ENCODE measurements around the gene SYTL4.
A peak's percentile ranks its signal among the peaks of the same experiment; 100 is the strongest.

SYTL4 gene

GRCh38 chrX:100647095-100647494 is 84.8 kb downstream of the SYTL4 start:
- no peak for DNase-seq

DNA sequence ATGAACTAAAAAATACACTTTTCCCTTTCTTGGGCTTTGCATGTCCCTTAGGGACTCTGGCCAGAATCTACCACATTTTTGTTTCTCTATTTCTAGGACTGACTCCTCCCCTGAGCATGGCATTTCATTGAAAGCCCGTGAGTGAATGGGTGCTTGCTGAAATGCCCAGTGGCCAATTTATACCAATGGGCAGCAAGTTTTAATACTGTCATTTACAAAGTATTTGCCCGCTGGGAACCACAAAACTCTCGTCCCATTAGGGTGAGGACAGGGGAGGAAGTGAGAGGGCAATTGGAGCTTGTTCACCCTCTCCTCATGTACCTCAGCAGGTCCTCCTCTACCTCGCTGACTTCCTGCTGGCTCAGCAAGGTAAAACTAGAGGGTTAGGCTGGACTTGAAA is 86.8 kb downstream of the SYTL4 start:
- no peak for DNase-seq

GRCh38 chrX:100643956-100644860 is 87.7 kb downstream of the SYTL4 start, which contains the start of gene SRPX2:
TSS of gene SRPX2 (plus strand) at chrX:100644199. CDS start at chrX:100646323, 2,124 bp downstream.
- peak; percentile 2 to 42 for DNase-seq

DNA sequence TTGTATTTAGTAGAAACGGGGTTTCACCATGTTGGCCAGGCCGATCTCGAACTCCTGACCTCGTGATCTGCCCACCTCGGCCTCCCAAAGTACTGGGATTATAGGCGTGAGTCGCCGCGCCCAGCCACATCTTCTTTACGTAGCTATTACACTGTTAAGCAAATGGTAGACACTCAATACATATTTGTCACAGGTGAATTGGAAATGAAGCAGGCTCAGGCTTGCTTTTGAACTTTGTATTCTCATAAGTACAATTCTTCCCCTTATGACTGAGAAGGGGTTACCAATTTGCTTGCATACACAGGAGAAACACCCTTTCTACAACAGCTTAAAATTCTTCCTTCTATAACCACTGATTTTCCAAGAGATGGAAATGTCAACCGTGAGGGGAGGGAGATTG is 88.7 kb downstream of the SYTL4 start:
- DNase-seq = no peak

DNA sequence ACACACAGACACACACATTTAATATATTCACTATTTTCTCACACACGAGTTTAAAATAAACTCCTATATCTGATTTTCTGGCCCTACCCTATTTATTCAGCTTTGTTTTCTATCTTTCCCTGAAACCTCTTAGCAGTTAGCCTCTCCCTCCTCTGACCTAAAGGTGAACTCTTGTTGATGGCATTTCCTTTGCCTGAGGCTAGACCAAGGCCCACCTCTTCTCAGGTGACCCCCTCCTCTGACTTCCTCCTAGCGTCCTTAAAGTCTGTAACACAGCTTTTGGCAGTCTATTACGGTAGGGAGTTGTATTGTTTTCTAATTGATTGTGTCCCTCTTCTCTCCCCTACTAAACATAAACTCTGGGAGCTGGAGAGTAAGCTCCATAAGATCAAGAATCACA is 89.6 kb downstream of the SYTL4 start:
- no peak for DNase-seq

- DNase-seq = peak; percentile 27 to 79
Measured at GRCh38 chrX:100636321-100636991, 95.5 kb downstream of the SYTL4 start, which contains the start of gene TSPAN6. TSS of gene TSPAN6 (minus strand) at chrX:100636806. CDS start at chrX:100636694, 112 bp downstream.

GRCh38 chrX:100635989-100636320 is 96.0 kb downstream of the SYTL4 start:
- no peak for DNase-seq

DNA sequence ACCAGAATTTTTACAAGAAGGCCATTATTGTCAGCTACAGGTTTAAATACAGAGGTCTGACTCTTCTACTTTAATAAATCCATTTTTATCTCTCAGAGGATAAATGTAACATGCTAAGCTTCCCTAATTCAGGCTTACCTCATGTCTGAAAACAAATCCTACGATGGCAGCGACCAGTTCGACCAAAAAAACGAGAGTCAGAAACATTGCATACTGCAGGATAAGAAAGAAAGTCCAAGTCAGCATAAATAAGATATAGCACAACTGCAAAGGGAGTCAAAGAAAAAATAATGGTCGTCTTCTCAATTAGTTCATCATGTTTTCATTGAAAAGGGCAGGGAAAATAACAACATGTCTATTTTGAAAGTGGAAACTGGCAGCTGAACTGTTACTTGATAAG is 96.9 kb downstream of the SYTL4 start:
- DNase-seq = no peak

DNA sequence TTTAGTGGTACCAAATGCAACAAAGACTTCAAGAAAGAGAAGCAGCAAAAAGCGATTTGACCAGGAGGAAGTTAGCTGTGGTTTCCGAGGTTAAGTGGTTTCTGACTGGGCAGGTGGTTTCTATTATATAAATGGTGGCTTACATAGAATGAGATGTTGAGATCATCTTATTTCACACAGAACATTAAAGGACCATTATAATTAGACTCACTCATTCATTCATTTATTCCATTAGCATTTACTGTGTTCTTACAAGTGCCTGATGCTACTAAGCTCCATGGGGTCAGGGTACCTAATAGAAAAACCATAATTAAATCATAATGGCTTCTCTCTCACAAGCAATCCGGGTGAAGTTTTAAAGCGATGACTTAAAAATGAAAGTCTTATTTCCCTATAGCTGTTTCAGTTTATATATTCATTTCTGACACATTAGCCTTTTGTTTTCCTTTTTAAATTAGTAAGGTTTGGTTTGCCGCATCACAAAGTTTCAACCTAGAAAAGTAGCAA is 105.9 kb downstream of the SYTL4 start:
- no peak for DNase-seq

All from SW 1271 (cell line).